ENCODE results near the gene KMT2B.
A peak's percentile ranks its signal among the peaks of the same experiment; 100 is the strongest.

Gene KMT2B

DNA sequence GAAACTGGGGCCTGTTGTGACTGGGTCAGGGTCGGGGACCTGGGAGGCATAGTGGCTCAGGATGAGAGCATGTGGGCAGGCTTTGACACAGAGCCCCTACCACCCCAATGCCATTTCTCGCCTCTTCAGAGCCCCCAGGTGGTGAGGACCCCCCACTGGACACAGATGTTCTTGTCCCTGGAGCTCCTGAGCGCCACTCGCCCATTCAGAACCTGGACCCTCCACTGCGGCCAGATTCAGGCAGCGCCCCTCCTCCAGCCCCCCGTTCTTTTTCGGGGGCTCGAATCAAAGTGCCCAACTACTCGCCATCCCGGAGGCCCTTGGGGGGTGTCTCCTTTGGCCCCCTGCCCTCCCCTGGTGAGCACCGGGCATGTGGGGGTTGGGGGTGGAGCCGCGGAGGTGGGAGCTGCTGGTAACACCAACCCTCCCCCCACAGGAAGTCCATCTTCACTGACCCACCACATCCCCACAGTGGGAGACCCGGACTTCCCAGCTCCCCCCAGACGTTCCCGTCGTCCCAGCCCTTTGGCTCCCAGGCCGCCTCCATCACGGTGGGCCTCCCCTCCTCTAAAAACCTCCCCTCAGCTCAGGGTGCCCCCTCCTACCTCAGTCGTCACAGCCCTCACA lies 14.1 kb downstream of the KMT2B start:
- WGBS (ENCODE audit: extremely low coverage, insufficient coverage, insufficient read length): no CpG with 5 or more reads among the region's 21 CpGs
- Histone ChIP-seq H3K14ac (ENCODE audit: low read length) (no peak overlapping the region), H3K9ac (ENCODE audit: low read length) (no peak overlapping the region), H3K27me3 (ENCODE audit: insufficient read depth, low read length) (no peaks in the 10 kb centered on the region), H3K27ac (ENCODE audit: low read depth, low read length) (no peak overlapping the region), H3K4me3 (ENCODE audit: low read depth, low read length) (no peak overlapping the region), H3K9me3 (ENCODE audit: insufficient read depth, low read depth, low read length) (no peaks in the 10 kb centered on the region), H4K8ac (ENCODE audit: low read depth, low read length) (no peak overlapping the region), H3K4me1 (ENCODE audit: control insufficient read depth in 1 of 2, insufficient read depth in 2 of 2, low read length in 2 of 2) (no peaks in the 10 kb centered on the region), H2AFZ (ENCODE audit: insufficient read depth, low read length, poor library complexity) (no peak overlapping the region), H2BK12ac (ENCODE audit: low read length) (no peak overlapping the region), H2BK5ac (ENCODE audit: low read depth, low read length, poor library complexity) (no peak overlapping the region), H3K79me1 (ENCODE audit: low read length) (peaks cover 3% of the 10 kb centered on the region), H4K91ac (ENCODE audit: low read depth, low read length) (no peak overlapping the region), H3K36me3 (ENCODE audit: control insufficient read depth in 1 of 2, insufficient read depth in 2 of 2, low read length in 2 of 2) (peaks cover 94% of the 10 kb centered on the region in 2 experiments), H3K18ac (ENCODE audit: low read length) (peak overlapping the region; percentile 27), H3K79me2 (ENCODE audit: control insufficient read depth, insufficient read depth, low read length, poor library complexity) (no peaks in the 10 kb centered on the region), H2BK120ac (ENCODE audit: insufficient read depth, low read length, poor library complexity) (no peak overlapping the region), H2AK5ac (ENCODE audit: low read length) (no peak overlapping the region), H3K4me2 (ENCODE audit: low read length) (no peak overlapping the region), H4K12ac (ENCODE audit: low read depth, low read length) (peak overlapping the region; percentile 9), H3K23ac (ENCODE audit: low read length) (no peak overlapping the region), H3K4ac (ENCODE audit: low read depth, low read length) (no peak overlapping the region)
- no peak for DNase-seq

DNA sequence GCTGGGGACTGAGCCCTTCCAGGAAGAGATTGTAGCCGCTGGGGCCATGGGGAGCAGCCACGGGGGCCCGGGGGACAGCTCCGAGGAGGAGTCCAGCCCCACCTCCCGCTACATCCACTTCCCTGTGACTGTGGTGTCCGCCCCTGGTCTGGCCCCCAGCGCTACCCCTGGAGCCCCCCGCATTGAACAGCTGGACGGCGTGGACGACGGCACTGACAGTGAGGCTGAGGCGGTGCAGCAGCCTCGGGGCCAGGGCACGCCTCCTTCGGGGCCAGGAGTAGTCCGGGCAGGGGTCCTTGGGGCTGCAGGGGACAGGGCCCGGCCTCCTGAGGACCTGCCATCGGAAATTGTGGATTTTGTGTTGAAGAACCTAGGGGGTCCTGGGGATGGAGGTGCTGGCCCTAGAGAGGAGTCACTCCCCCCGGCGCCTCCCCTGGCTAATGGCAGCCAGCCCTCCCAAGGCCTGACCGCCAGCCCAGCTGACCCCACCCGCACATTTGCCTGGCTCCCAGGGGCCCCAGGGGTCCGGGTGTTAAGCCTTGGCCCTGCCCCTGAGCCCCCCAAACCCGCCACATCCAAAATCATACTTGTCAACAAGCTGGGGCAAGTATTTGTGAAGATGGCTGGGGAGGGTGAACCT lies 14.9 kb downstream of the KMT2B start:
- Histone ChIP-seq H3K79me2 (ENCODE audit: control insufficient read depth, insufficient read depth, low read length, poor library complexity) (no peaks in the 10 kb centered on the region), H3K9ac (ENCODE audit: low read length) (no peak overlapping the region), H3K14ac (ENCODE audit: low read length) (no peak overlapping the region), H3K18ac (ENCODE audit: low read length) (no peak overlapping the region), H3K4ac (ENCODE audit: low read depth, low read length) (no peak overlapping the region), H3K4me1 (ENCODE audit: control insufficient read depth in 1 of 2, insufficient read depth in 2 of 2, low read length in 2 of 2) (no peaks in the 10 kb centered on the region), H3K23ac (ENCODE audit: low read length) (no peak overlapping the region), H4K12ac (ENCODE audit: low read depth, low read length) (no peak overlapping the region), H3K27me3 (ENCODE audit: insufficient read depth, low read length) (no peaks in the 10 kb centered on the region), H3K4me2 (ENCODE audit: low read length) (no peak overlapping the region), H2BK12ac (ENCODE audit: low read length) (no peak overlapping the region), H2BK120ac (ENCODE audit: insufficient read depth, low read length, poor library complexity) (no peak overlapping the region), H3K9me3 (ENCODE audit: insufficient read depth, low read depth, low read length) (no peaks in the 10 kb centered on the region), H3K4me3 (ENCODE audit: low read depth, low read length) (no peak overlapping the region), H3K79me1 (ENCODE audit: low read length) (peaks cover 3% of the 10 kb centered on the region), H3K36me3 (ENCODE audit: control insufficient read depth in 1 of 2, insufficient read depth in 2 of 2, low read length in 2 of 2) (peaks cover 93 to 94% of the 10 kb centered on the region in 2 experiments), H4K91ac (ENCODE audit: low read depth, low read length) (no peak overlapping the region), H4K8ac (ENCODE audit: low read depth, low read length) (no peak overlapping the region), H3K27ac (ENCODE audit: low read depth, low read length) (no peak overlapping the region), H2AK5ac (ENCODE audit: low read length) (no peak overlapping the region), H2BK5ac (ENCODE audit: low read depth, low read length, poor library complexity) (no peak overlapping the region), H2AFZ (ENCODE audit: insufficient read depth, low read length, poor library complexity) (no peak overlapping the region)
- no CpG with 5 or more reads among the region's 25 CpGs for WGBS (ENCODE audit: extremely low coverage, insufficient coverage, insufficient read length)
- DNase-seq: no peak

DNA sequence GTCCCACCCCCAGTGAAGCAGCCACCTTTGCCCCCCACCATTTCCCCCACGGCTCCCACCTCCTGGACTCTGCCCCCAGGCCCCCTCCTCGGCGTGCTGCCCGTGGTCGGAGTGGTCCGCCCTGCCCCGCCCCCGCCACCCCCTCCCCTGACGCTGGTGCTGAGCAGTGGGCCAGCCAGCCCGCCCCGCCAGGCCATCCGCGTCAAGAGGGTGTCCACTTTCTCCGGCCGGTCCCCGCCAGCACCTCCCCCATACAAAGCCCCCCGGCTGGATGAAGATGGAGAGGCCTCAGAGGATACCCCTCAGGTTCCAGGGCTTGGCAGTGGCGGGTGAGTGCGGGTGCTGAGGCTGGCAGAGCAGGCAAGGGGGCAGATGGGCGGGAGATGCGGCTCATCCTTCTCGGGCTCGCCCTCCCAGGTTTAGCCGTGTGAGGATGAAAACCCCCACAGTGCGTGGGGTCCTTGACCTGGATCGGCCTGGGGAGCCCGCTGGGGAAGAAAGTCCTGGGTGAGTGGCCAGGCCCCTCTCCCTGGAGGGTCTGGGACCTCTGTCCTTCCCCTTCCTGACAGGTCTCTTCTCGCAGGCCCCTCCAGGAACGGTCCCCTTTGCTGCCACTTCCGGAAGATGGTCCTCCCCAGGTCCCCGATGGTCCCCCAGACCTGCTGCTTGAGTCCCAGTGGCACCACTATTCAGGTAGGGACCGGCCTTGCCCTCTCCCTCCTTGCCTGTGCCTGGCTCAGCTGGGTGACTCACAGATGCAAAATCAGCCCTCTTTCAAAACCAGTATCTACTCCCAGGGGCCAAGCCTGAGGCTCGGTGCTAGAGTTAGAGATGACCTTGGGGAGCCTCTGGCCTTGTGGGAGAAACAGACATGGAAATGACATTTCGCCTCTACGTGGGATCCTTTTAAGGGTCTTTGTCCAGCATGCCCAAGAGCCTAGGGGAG lies 15.7 kb downstream of the KMT2B start:
- H2BK5ac ChIP-seq (ENCODE audit: low read depth, low read length, poor library complexity): no peak overlapping the region
- no peak overlapping the region for H2BK120ac ChIP-seq (ENCODE audit: insufficient read depth, low read length, poor library complexity)

DNA sequence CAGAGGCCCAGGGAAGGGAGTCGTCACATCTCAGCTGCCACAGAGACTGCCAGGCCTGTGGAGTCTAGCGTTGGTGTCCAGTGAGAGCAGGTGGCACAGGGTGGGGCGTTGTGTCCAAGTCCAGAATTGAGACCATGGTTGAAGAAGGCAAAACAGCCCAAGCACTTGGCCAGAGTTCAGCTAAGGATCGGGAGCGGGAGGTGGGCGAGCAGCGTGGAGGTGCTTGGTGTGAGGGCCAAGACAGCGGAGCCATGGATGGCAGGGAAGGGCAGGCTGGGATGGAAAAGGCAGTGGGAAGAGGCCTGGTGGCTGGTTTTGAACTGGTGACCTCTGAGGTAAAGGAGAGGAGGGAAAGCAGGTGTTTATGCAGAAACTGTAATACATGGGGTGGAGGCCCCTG lies 16.5 kb downstream of the KMT2B start:
- H2AFZ ChIP-seq (ENCODE audit: insufficient read depth, low read length, poor library complexity): no peak overlapping the region
- no peak overlapping the region for H3K27ac ChIP-seq (ENCODE audit: low read depth, low read length)
- no peak overlapping the region for H4K12ac ChIP-seq (ENCODE audit: low read depth, low read length)
- WGBS (ENCODE audit: extremely low coverage, insufficient coverage, insufficient read length): no CpG with 5 or more reads among the region's 8 CpGs
- no peak overlapping the region for H3K14ac ChIP-seq (ENCODE audit: low read length)
- H2BK12ac ChIP-seq (ENCODE audit: low read length): no peak overlapping the region
- no peak overlapping the region for H2BK5ac ChIP-seq (ENCODE audit: low read depth, low read length, poor library complexity)
- no peak overlapping the region for H3K4me2 ChIP-seq (ENCODE audit: low read length)
- no peak overlapping the region for H3K18ac ChIP-seq (ENCODE audit: low read length)
- H3K23ac ChIP-seq (ENCODE audit: low read length): no peak overlapping the region
- H3K4me1 ChIP-seq (ENCODE audit: control insufficient read depth in 1 of 2, insufficient read depth in 2 of 2, low read length in 2 of 2): no peaks in the 10 kb centered on the region
- no peak overlapping the region for H4K8ac ChIP-seq (ENCODE audit: low read depth, low read length)
- no peak overlapping the region for H2BK120ac ChIP-seq (ENCODE audit: insufficient read depth, low read length, poor library complexity)
- peak overlapping the region; percentile 20 for H4K91ac ChIP-seq (ENCODE audit: low read depth, low read length)
- H3K4me3 ChIP-seq (ENCODE audit: low read depth, low read length): no peak overlapping the region
- DNase-seq: no peak
- no peak overlapping the region for H3K9ac ChIP-seq (ENCODE audit: low read length)
- H3K9me3 ChIP-seq (ENCODE audit: insufficient read depth, low read depth, low read length): no peaks in the 10 kb centered on the region
- no peaks in the 10 kb centered on the region for H3K27me3 ChIP-seq (ENCODE audit: insufficient read depth, low read length)
- no peaks in the 10 kb centered on the region for H3K79me2 ChIP-seq (ENCODE audit: control insufficient read depth, insufficient read depth, low read length, poor library complexity)
- H3K36me3 ChIP-seq (ENCODE audit: control insufficient read depth in 1 of 2, insufficient read depth in 2 of 2, low read length in 2 of 2): peaks cover 90 to 93% of the 10 kb centered on the region in 2 experiments
- H3K79me1 ChIP-seq (ENCODE audit: low read length): peaks cover 3% of the 10 kb centered on the region
- no peak overlapping the region for H2AK5ac ChIP-seq (ENCODE audit: low read length)
- no peak overlapping the region for H3K4ac ChIP-seq (ENCODE audit: low read depth, low read length)

More for the DNA sequence above, 15.7 kb downstream of the KMT2B start:
- Histone ChIP-seq H3K4me1 (ENCODE audit: control insufficient read depth in 1 of 2, insufficient read depth in 2 of 2, low read length in 2 of 2) (no peaks in the 10 kb centered on the region), H3K36me3 (ENCODE audit: control insufficient read depth in 1 of 2, insufficient read depth in 2 of 2, low read length in 2 of 2) (peaks cover 93 to 94% of the 10 kb centered on the region in 2 experiments), H3K79me1 (ENCODE audit: low read length) (peaks cover 3% of the 10 kb centered on the region), H3K9me3 (ENCODE audit: insufficient read depth, low read depth, low read length) (no peaks in the 10 kb centered on the region), H2AFZ (ENCODE audit: insufficient read depth, low read length, poor library complexity) (no peak overlapping the region), H3K27me3 (ENCODE audit: insufficient read depth, low read length) (no peaks in the 10 kb centered on the region), H3K9ac (ENCODE audit: low read length) (no peak overlapping the region), H3K23ac (ENCODE audit: low read length) (no peak overlapping the region), H3K79me2 (ENCODE audit: control insufficient read depth, insufficient read depth, low read length, poor library complexity) (no peaks in the 10 kb centered on the region), H2BK12ac (ENCODE audit: low read length) (no peak overlapping the region), H3K27ac (ENCODE audit: low read depth, low read length) (no peak overlapping the region), H4K8ac (ENCODE audit: low read depth, low read length) (no peak overlapping the region), H4K91ac (ENCODE audit: low read depth, low read length) (peak overlapping the region; percentile 20), H2AK5ac (ENCODE audit: low read length) (no peak overlapping the region), H4K12ac (ENCODE audit: low read depth, low read length) (no peak overlapping the region), H3K4me2 (ENCODE audit: low read length) (no peak overlapping the region), H3K18ac (ENCODE audit: low read length) (no peak overlapping the region), H3K4ac (ENCODE audit: low read depth, low read length) (no peak overlapping the region), H3K4me3 (ENCODE audit: low read depth, low read length) (no peak overlapping the region), H3K14ac (ENCODE audit: low read length) (no peak overlapping the region)
- no peak for DNase-seq
- WGBS (ENCODE audit: extremely low coverage, insufficient coverage, insufficient read length): no CpG with 5 or more reads among the region's 35 CpGs

All from trophoblast cell (in vitro differentiated cells and primary cell).